ENCODE measurements around the gene TRMT1L.

TRMT1L gene

GRCh38 chr1:185156288-185156853 lies 382 bp downstream of the TRMT1L start:
- Mint-ChIP-seq H3K27me3 (ENCODE audit: low read depth, poor library complexity) (peaks cover 8% of the 10 kb centered on the region), H3K36me3 (ENCODE audit: low read depth) (peaks cover 1% of the 10 kb centered on the region), H3K27ac (peak overlapping the region; percentile 99), H3K9me3 (no peaks in the 10 kb centered on the region), H3K4me3 (peak overlapping the region; percentile 96), H3K4me1 (peaks cover 45% of the 10 kb centered on the region)
- DNase-seq: no peak
- TF ChIP-seq CTCF (IDR thresholded peaks at IDR 0.05): no peak

- peak overlapping the region; percentile 69 for H3K27ac Mint-ChIP-seq
- H3K4me1 Mint-ChIP-seq: peaks cover 45% of the 10 kb centered on the region
Observed at GRCh38 chr1:185155600-185156287, 1.0 kb downstream of the TRMT1L start.

GRCh38 chr1:185154912-185155513 lies 1.7 kb downstream of the TRMT1L start:
- peak overlapping the region; percentile 96 for H3K4me3 Mint-ChIP-seq
- H3K4me1 Mint-ChIP-seq: peaks cover 45% of the 10 kb centered on the region
- no peaks in the 10 kb centered on the region for H3K9me3 Mint-ChIP-seq
- DNase-seq: no peak
- H3K27me3 Mint-ChIP-seq (ENCODE audit: low read depth, poor library complexity): peaks cover 8% of the 10 kb centered on the region
- no peak for TF ChIP-seq CTCF (IDR thresholded peaks at IDR 0.05)
- no peak overlapping the region for H3K27ac Mint-ChIP-seq
- H3K36me3 Mint-ChIP-seq (ENCODE audit: low read depth): peaks cover 12% of the 10 kb centered on the region

More at GRCh38 chr1:185155600-185156287, 1.0 kb downstream of the TRMT1L start:
- Mint-ChIP-seq H3K4me3 (peak overlapping the region; percentile 96), H3K9me3 (no peaks in the 10 kb centered on the region), H3K36me3 (ENCODE audit: low read depth) (peaks cover 5% of the 10 kb centered on the region), H3K27me3 (ENCODE audit: low read depth, poor library complexity) (peaks cover 8% of the 10 kb centered on the region)
- DNase-seq: no peak
- no peak for TF ChIP-seq CTCF (IDR thresholded peaks at IDR 0.05)

GRCh38 chr1:185152187-185152767 lies 4.5 kb downstream of the TRMT1L start:
- Mint-ChIP-seq H3K36me3 (ENCODE audit: low read depth) (peaks cover 29% of the 10 kb centered on the region), H3K9me3 (no peaks in the 10 kb centered on the region), H3K4me1 (peaks cover 29% of the 10 kb centered on the region), H3K27ac (no peak overlapping the region), H3K4me3 (no peak overlapping the region), H3K27me3 (ENCODE audit: low read depth, poor library complexity) (peaks cover 4% of the 10 kb centered on the region)
- TF ChIP-seq CTCF (IDR thresholded peaks at IDR 0.05): no peak
- no peak for DNase-seq

GRCh38 chr1:185151215-185151614 lies 5.5 kb downstream of the TRMT1L start:
- no peaks in the 10 kb centered on the region for H3K27me3 Mint-ChIP-seq (ENCODE audit: low read depth, poor library complexity)
- no peak overlapping the region for H3K27ac Mint-ChIP-seq
- H3K4me1 Mint-ChIP-seq: peaks cover 27% of the 10 kb centered on the region
- no peak for DNase-seq
- peaks cover 29% of the 10 kb centered on the region for H3K36me3 Mint-ChIP-seq (ENCODE audit: low read depth)
- TF ChIP-seq CTCF (IDR thresholded peaks at IDR 0.05): no peak
- H3K9me3 Mint-ChIP-seq: no peaks in the 10 kb centered on the region
- H3K4me3 Mint-ChIP-seq: no peak overlapping the region

All from nephron progenitor cell (in vitro differentiated cells).